Epidermal melanocyte (primary cell): ENCODE data around the gene ADGRV1.
"Not testable (repeated sequence)": the region's sequence is repeated elsewhere in the genome, so short reads cannot be mapped to it uniquely, and the experiment has no call there.

Source experiments
- DNase-seq: peaks from one replicate; pipeline ENCODE4 v3.0.0; 2011; ENCODE audit warnings: low spot score; ENCODE audit not compliant: insufficient read length

Gene ADGRV1

DNA sequence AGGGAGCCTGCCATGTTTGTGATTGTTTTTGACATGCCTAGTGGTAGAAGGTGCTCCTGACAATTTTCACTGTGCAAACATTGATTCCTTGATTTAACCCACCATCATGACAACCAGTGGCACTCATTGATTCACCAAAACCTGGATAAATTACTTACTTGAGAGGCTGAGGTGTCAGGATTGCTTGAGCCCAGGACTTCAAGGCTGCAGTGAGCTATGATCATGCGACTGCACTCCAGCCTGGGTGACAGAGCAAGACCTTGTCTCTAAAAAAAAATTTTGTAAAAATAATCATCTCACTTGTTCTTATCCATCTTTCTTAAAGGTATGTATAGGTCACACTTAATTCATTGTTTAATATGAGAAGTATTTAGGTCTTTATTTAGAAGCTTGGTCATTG lies 423.2 kb downstream of the ADGRV1 start:
- DNase-seq, result no peak

DNA sequence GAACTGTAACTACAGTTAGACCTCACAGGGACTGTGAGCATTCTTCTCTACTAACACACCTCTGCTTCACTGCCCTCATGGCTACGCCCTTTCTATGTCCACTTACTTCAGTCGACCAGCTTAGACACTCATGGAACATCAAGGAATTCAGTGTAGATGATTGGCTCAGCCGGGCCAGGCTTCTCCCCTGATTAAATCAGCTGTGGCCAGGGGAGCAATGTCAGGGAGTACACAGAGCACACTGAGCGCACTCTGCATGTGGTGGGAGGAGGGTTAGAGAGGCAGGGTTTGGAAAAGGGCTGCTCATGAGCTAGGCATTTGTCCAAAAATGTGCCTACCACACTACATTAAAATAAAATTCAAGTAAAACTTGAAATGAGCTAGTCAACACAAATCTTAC lies 424.0 kb downstream of the ADGRV1 start:
- no peak for DNase-seq

DNA sequence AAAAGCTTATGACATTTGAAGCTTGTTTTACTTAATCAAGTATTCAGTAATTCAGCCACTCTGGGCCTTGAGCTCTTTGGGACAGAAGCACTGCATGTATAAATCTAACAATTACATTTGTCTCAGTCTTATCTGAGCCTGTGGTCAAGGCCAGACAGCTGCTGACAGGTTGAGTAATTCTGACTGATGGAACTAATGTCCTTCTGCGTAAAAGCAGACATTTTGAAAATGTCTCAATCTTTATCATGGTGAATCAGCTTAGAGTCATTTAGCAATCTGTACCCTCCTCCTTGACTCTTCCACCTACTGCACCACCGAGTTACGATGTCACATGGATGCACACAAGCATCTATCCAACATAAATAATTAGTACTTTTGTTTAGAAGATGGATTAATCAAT lies 424.6 kb downstream of the ADGRV1 start:
- DNase-seq, result no peak

DNA sequence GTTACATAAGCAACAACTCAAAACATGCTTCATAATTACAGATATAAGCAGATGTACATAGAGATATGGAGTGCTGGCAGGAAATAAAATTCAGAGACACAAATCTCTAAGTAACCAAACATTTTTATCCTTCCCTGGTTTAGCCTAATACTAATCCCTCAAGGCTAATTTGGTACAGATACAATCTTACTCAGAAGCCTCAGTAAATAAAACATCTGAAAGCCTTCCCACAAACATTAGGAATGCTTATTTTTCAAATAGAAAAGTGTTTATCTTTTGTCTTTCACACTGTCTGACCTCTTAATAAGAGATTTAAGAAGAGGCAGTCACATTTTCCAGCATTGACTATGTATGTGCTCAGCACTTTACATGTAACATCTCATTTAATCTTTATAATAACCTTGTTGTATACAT lies 425.1 kb downstream of the ADGRV1 start:
- no peak for DNase-seq

DNA sequence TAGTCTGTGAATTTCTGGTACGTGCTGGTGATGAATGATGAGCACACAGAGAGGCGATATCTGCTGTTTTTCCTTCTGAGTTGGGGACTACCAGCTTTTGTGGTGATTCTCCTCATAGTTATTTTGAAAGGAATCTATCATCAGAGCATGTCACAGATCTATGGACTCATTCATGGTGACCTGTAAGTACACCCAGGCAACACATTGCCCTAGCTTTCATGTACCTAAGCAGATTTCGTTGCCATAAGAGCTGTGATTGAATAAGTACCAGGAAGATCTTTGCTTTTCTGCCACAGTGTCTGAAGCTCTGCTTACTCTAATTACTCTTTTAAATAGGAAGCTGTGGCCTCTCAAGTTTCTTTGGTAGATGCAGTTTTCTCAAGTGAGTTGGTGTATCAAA lies 426.7 kb downstream of the ADGRV1 start:
- no peak for DNase-seq

DNA sequence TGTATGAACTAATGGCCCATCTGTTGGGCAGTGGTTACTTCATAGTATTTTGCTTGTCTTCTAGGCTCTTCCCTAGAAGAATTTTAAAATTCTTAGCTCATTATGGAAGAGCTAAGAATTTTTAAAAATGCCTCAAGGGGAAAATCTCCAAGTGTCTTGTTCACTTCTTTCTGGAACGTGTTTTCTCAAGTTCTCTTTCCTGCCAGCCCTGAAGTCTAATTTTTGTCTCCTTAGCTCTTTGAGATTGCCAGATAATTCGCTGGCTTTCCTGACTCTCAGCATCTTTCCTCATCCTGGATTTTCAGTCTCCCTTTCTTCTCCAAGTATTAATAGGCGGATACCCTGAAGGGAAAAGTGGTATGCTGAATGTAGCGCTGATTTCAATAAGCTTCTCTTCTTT lies 429.1 kb downstream of the ADGRV1 start:
- no peak for DNase-seq

DNA sequence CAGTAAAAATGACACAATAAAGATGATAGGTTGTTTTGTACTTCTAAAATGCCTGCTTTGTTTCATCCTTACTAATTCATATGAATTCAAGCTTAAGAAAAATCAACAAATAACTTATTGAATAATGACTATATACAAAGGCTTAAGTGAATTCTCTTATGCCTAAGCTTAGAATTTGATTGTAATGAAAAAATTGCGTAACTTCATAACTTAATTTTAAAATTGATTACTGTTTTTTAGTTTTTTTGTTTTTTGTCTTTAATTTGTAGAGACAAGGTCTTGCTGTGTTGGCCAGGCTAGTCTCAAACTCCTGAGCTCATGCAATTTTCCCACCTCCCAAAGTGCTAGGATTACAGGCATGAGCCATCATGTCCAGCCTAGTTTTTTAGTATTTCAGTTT lies 432.6 kb downstream of the ADGRV1 start:
- DNase-seq, result no peak

DNA sequence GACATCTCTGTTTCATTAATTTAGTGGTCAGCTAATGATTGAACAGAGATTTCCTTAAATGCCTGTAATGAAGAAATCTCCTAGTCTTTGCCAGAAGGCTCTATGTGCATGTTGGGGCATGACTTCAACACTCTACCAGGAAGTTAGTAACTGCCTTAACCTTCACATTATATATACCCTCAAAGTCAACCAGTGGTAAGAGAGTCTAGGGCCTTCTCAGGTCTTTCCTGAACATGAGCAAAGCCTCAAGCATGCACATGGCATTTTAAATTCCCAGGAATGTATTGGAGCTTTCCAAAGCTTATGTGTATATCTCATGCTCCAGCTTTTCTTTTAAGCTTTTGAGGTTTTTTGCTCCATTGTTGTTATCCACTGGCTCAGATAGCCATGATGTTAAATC lies 436.2 kb downstream of the ADGRV1 start:
- no peak for DNase-seq

DNA sequence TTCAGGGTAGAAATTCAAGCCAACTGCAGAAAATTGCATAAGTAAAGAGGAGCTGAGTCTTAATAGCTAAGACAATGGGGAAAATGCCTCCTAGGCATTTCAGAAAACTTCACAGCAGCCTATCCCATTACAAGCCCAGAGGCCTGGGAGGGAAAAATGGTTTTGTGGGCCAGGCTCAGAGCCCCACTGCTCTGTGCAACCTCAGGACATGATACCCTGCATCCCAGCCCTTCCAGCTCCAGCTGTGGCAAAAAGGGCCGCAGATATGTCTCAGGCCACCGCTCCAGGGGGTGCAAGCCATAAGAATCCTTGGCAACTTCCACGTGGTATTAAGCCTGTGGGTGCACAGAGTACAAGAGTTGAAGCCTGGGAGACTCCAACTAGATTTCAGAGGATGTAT lies 437.5 kb downstream of the ADGRV1 start:
- DNase-seq, result no peak

DNA sequence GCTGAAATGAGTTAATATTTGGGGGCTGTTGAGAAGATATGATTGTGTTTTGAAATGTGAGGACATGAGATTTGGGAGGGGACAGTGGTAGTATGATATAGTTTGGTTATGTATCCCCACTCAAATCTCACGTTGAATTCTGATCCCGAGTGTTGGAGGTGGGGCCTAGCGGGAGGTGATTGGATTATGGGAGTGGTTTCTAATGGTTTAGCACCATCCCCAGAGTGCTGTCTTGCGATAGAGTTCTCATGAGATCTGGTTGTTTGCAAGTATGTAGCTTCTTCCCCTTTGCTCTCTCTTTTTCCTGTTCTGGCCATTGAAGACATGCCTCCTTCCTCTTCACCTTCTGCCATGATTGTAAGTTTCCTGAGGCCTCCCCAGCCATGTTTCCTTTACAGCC lies 438.5 kb downstream of the ADGRV1 start:
- no peak for DNase-seq

DNA sequence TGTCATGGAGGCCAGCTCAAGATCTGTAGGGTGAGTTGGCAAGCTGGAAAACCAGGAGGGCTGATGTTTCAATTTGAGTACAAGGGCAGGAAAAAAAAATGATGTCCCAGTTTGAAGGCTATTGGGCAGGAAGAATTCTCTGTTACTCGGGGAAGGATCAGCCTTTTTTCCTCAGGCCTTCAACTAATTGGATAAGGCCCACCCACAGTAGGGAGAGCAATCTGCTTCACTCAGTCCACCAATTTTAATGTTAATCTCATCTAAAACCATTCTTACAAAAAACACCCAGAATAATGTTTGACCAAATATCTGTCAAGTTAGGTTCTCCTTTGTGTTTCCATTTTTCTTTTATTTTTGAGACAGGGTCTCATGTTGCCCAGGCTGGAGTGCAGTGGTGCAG lies 442.1 kb downstream of the ADGRV1 start:
- no peak for DNase-seq

DNA sequence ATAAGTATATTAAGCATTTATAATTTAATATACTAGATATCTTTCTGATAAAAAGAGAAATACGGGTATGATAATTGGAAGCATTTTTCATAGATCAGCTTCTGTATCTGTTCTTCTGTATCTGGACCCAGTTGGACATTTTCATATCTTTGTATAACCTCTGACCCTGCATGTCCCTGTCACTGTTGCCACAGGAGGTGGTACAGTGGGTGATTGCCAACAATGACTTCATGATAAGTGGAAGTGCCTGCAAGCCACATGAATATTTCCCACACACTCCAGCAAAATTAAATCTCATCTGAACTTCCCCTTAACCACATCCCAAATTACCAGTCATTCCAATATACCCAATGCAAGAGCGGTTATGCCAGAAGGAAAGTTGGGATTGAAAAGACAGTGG lies 448.1 kb downstream of the ADGRV1 start:
- DNase-seq, result no peak

DNA sequence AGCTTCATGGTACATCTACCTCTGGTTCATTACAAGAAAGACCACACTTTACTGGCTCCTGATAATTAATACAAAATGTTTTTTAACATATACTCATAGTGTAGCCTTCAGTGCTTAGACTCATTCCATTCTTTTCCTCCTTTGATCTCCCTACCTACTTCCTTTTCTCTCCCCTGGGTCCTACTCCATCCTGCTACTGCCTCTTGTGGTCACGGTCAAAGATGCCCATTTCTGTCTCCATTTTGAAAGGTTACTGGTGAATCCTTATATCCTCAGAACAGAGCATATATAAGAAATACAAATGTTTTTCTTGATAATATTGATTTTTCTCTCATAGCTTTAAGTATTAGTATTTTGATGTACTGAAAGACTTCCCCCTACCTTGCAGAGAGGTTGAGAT lies 448.7 kb downstream of the ADGRV1 start:
- no peak for DNase-seq

DNA sequence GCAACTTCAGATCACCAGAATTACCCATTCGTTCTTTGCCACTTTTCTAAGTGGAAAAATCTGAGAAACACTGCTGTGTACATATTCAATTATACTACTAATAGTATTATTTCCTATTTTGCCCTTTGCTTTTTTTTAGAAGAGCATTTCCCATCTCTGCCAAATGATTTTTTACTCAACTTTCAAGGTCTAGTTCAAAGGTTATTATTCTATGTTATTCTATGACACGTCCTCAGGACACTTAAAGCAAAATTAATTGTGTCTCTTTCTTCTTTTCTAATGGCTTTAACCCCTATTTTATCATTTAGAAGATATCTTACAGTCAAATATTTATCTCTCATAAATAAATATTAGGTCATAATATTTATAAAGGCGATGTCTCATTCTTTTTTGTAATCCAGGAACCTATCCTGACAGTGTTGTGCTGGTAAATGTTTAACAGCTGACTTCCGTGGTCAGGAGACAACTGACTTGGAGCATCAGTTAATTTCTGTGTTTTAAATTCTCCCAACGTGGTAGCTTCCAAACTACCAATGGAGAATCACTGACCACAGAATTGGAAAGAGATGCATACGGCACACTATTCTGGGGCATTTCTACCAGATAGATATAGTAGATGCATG lies 449.3 kb downstream of the ADGRV1 start:
- no peak for DNase-seq

DNA sequence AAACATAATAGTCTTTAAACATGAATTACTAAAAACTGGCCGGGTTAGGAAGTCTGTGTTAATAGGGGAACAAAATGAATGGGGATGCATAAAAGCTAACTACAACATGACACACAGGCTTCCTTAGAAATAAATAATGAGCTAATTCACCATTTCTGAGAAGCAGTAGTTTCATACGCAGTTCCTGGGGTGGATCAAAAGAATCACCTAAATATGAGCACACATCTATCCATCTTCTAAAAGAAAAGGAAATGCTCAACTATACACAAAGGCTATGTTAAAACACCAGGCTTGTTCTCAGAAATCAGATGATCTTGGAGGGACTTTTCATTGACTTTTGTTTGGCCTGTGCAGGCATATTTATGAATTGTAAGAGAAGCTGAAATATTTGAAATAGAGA lies 451.5 kb downstream of the ADGRV1 start:
- no peak for DNase-seq

DNA sequence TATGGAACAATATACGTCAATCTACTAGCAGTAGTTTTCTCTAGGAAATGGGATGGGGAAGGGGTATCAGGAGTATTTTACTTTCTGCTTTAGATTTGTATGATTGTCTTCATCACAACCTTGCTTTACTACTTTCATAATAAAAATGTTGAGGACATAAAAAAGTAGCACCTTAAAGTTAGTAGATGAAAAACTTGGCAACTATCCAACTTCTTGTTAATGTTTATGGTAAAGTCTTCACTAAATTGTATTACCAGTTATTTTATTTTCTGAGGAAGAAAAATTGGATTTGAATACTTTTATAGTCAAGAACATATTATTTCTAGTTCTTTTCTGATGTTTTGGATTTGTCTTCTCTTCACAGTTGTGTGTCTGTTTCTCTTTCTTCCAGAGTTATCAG lies 452.4 kb downstream of the ADGRV1 start:
- no peak for DNase-seq

DNA sequence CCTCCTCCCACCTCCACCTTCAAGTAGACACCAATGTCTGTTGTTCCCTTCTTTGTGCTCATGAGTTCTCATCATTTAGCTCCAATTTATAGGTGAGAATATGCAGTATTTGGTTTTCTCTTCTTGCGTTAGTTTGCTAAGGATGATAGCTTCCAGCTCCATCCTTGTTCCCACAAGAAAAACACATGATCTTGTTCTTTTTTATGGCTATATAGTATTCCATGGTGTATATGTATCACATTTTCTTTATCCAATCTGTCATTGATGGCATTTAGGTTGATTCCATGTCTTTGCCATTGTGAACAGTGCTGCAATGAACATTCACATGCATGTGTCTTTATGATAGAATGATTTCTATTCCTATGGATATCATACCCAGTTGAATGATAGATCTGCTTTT lies 454.3 kb downstream of the ADGRV1 start:
- DNase-seq, result not testable (repeated sequence)

DNA sequence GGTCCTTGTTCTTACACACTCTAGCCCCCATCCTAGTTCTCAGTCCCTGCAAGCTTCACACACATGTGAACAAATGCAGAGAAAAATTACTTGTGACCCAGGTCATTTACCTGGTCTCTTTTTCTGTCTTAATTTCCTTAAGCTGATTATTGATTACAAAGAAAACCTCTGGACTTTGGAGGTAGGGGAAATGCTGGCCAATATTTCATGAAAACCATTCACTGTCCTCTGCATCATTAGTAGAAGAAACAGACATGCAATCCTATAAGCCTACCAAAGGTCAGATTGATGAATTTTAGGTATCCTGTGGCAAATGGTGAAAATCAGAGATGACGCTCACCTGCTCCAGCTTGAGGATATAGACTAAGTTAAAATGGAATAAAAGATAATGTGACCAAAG lies 457.7 kb downstream of the ADGRV1 start:
- DNase-seq, result no peak

DNA sequence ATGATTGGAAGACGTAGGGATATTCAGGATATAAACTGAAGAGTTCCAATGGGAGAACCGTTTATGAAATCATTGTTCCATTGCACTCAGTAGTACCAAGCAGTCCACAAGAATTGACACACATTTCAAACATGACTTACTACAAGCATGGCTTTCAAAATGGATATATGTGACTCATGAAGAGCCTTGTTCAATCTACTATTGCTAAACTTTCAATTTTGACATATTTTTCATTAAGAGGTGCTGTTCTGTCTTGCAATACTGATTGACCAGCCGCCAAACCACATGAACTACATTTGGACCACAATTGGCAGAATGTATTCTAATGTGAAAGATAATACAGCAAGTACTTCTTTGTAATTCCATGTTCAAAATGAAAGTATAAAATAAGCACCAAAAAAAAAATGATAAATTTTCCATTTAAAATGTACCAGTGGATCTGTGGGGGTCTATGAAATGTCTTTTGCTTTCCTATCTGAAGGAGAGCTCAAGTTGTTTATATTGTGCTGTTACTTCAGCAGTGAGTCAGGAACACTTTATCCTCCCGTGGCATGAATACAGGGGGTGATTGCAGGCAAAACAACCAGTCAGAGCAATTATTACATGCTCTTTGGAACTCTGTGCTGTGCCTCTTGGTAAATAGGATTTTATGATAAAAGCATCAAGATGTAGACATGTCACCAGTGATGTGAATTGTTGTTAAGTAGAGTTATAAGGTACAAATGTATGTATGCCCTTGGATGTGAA lies 458.5 kb downstream of the ADGRV1 start:
- DNase-seq, result no peak

DNA sequence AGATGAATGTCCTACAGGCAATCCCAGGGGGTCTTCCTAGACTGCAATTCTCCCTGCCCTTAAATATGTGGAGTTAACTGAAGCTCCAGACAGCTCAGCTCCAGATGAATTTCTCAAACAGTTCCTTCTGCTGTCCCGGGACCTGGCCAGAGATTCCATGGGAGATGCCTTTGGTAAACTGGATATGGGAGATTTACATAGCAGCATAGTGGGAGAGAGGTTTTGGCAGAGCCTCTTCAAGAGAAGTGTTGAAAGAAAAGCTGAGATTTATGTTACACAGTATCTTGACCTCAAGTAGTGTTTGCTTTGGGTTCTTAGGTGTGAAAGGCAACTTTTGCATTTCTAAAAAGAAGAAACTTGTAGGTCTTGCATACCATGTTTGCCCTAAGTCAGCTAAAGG lies 459.6 kb downstream of the ADGRV1 start:
- DNase-seq, result no peak

DNA sequence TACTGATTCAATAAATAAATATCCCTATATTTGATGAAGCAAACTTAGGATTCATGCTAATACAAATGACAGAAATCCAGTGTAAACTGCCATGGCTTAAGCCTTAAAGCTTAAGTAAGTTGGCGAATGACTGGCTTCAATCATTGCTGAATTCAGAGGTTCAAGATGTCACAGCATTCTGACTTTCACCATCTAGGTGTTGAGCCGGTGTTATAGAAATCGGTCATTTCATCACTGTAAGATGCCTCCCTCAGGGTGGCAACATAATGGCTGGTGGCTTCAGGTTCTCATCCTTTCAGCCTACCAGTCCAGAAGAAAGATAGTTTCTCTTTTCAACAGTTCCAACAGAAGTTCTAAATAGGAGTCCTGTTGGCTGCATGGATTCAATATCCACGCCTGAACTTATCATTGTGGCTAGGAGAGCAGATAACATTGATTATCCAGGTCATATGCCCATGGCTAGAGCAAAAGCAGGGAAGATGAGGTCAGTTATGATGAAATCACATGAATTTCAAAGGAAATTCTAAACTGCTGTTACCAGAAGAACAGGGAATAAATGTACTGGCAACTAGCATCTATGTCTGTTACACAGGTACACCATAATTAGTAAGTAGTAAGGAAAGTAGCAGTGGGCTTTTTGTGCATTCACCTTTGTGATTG lies 460.2 kb downstream of the ADGRV1 start:
- no peak for DNase-seq

DNA sequence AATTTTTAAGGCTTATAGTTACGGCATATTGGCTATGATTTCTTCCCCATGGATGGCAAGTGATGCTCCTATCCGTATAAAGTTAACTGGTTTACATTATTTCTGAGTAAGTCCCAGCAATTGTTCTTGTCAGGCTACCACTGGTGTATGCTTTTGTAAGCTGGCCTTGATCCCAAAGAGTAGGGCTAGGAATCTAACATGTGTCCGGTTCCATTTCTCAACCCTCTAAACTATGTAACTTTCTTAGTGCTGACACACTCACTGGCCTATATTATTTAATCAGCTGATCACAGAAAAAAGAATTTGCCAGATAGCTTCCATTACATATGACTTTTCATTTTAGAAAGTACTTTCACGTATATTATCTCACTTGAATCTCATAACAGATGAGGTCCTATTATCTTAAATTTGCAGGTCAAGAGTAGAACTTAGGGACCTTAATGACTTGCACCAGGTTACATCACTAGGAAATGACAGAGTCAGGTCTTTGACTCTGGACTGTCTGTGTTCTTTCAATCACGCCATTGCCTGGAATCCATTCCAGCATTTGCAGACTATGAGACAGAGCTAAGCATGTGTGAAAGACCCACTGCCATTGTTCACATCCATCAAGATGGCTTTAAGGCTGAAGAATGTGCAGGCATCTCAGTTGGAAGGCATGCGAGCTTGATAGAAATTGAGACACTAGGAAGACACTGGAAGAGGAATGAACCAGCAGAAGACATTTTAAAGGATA lies 461.6 kb downstream of the ADGRV1 start:
- DNase-seq, result no peak
